ENCODE results near the gene EMC8. TPM values are rescaled to one million over a fixed set of nuclear protein-coding genes. Genes with fewer than 3 reads are reported as not detected.

Gene EMC8
- total and polyA plus RNA-seq, 2 donors from 2014 or later = 20.9 to 24.7 TPM

GRCh38 chr16:85735946-85736345 is 63.4 kb downstream of the EMC8 start:
- Histone ChIP-seq H3K27me3 (ENCODE audit: control insufficient read depth, insufficient read depth, low read length) (no peaks in the 10 kb centered on the region), H3K36me3 (ENCODE audit: control insufficient read depth in 2 of 3, insufficient read depth in 3 of 3, low read length in 3 of 3) (no peaks in the 10 kb centered on the region), H3K27ac (ENCODE audit: low read depth in 2 of 2, low read length in 2 of 2) (no peak overlapping the region), H3K9me3 (ENCODE audit: control insufficient read depth in 2 of 3, insufficient read depth in 1 of 3, low read length in 3 of 3) (no peaks in the 10 kb centered on the region), H3K4me3 (ENCODE audit: low read length in 3 of 3) (no peak overlapping the region), H3K4me1 (ENCODE audit: control insufficient read depth in 2 of 3, insufficient read depth in 2 of 3, low read depth in 1 of 3, low read length in 3 of 3) (no peaks in the 10 kb centered on the region), H3K9ac (ENCODE audit: low read length in 3 of 3) (no peak overlapping the region)
- DNase-seq (no peak), FAIRE-seq (no peak)
- intact Hi-C loops (cut with DNase I) = no loop called here
- TF ChIP-seq CTCF (IDR thresholded peaks at IDR 0.05; ENCODE audit: borderline replicate concordance, extremely low read depth, insufficient read depth) = no peak

- DNase-seq (no peak), FAIRE-seq (no peak)
- intact Hi-C loops (cut with DNase I) = no loop called here
- no peak overlapping the region for H3K4me3 ChIP-seq (ENCODE audit: low read length in 3 of 3)
- H3K9ac ChIP-seq (ENCODE audit: low read length in 3 of 3) = no peak overlapping the region
- H3K27me3 ChIP-seq (ENCODE audit: control insufficient read depth, insufficient read depth, low read length) = no peaks in the 10 kb centered on the region
- H3K4me1 ChIP-seq (ENCODE audit: control insufficient read depth in 2 of 3, insufficient read depth in 2 of 3, low read depth in 1 of 3, low read length in 3 of 3) = no peaks in the 10 kb centered on the region
- H3K27ac ChIP-seq (ENCODE audit: low read depth in 2 of 2, low read length in 2 of 2) = no peak overlapping the region
- no peaks in the 10 kb centered on the region for H3K36me3 ChIP-seq (ENCODE audit: control insufficient read depth in 2 of 3, insufficient read depth in 3 of 3, low read length in 3 of 3)
- H3K9me3 ChIP-seq (ENCODE audit: control insufficient read depth in 2 of 3, insufficient read depth in 1 of 3, low read length in 3 of 3) = no peaks in the 10 kb centered on the region
- TF ChIP-seq CTCF (IDR thresholded peaks at IDR 0.05; ENCODE audit: borderline replicate concordance, extremely low read depth, insufficient read depth) = no peak
These were observed 64.1 kb downstream of the EMC8 start for GRCh38 chr16:85735225-85735635.

GRCh38 chr16:85734311-85735017 is 64.9 kb downstream of the EMC8 start:
- H3K4me3 ChIP-seq (ENCODE audit: low read length in 3 of 3) = no peak overlapping the region
- no peak overlapping the region for H3K9ac ChIP-seq (ENCODE audit: low read length in 3 of 3)
- no peak for FAIRE-seq
- no peaks in the 10 kb centered on the region for H3K27me3 ChIP-seq (ENCODE audit: control insufficient read depth, insufficient read depth, low read length)
- H3K27ac ChIP-seq (ENCODE audit: low read depth in 2 of 2, low read length in 2 of 2) = no peak overlapping the region
- DNase-seq = no peak
- intact Hi-C loops (cut with DNase I) = no loop called here
- no peaks in the 10 kb centered on the region for H3K9me3 ChIP-seq (ENCODE audit: control insufficient read depth in 2 of 3, insufficient read depth in 1 of 3, low read length in 3 of 3)
- H3K4me1 ChIP-seq (ENCODE audit: control insufficient read depth in 2 of 3, insufficient read depth in 2 of 3, low read depth in 1 of 3, low read length in 3 of 3) = no peaks in the 10 kb centered on the region
- no peaks in the 10 kb centered on the region for H3K36me3 ChIP-seq (ENCODE audit: control insufficient read depth in 2 of 3, insufficient read depth in 3 of 3, low read length in 3 of 3)
- no peak for TF ChIP-seq CTCF (IDR thresholded peaks at IDR 0.05; ENCODE audit: borderline replicate concordance, extremely low read depth, insufficient read depth)

GRCh38 chr16:85733839-85734170 is 65.5 kb downstream of the EMC8 start:
- Histone ChIP-seq H3K27ac (ENCODE audit: low read depth in 2 of 2, low read length in 2 of 2) (no peak overlapping the region), H3K27me3 (ENCODE audit: control insufficient read depth, insufficient read depth, low read length) (no peaks in the 10 kb centered on the region), H3K36me3 (ENCODE audit: control insufficient read depth in 2 of 3, insufficient read depth in 3 of 3, low read length in 3 of 3) (no peaks in the 10 kb centered on the region), H3K4me3 (ENCODE audit: low read length in 3 of 3) (no peak overlapping the region), H3K4me1 (ENCODE audit: control insufficient read depth in 2 of 3, insufficient read depth in 2 of 3, low read depth in 1 of 3, low read length in 3 of 3) (no peaks in the 10 kb centered on the region), H3K9ac (ENCODE audit: low read length in 3 of 3) (no peak overlapping the region), H3K9me3 (ENCODE audit: control insufficient read depth in 2 of 3, insufficient read depth in 1 of 3, low read length in 3 of 3) (no peaks in the 10 kb centered on the region)
- no peak for TF ChIP-seq CTCF (IDR thresholded peaks at IDR 0.05; ENCODE audit: borderline replicate concordance, extremely low read depth, insufficient read depth)
- intact Hi-C loops (cut with DNase I) = no loop called here
- FAIRE-seq = no peak
- DNase-seq = peak in 1 of 5 donors; percentile 37

Measured in kidney (tissue), 14 donors.